ENCODE data around the gene HES7. TPM values are rescaled to one million over a fixed set of nuclear protein-coding genes. Genes with fewer than 3 reads are reported as not detected.
A peak's percentile ranks its signal among the peaks of the same experiment; 100 is the strongest.
"Not testable (repeated sequence)": the region's sequence is repeated elsewhere in the genome, so short reads cannot be mapped to it uniquely, and the experiment has no call there.

HES7 gene
- under 1 TPM in 2 of 4 donors, not detected in 2; 0.89 to 0.94 TPM for total RNA-seq

DNA sequence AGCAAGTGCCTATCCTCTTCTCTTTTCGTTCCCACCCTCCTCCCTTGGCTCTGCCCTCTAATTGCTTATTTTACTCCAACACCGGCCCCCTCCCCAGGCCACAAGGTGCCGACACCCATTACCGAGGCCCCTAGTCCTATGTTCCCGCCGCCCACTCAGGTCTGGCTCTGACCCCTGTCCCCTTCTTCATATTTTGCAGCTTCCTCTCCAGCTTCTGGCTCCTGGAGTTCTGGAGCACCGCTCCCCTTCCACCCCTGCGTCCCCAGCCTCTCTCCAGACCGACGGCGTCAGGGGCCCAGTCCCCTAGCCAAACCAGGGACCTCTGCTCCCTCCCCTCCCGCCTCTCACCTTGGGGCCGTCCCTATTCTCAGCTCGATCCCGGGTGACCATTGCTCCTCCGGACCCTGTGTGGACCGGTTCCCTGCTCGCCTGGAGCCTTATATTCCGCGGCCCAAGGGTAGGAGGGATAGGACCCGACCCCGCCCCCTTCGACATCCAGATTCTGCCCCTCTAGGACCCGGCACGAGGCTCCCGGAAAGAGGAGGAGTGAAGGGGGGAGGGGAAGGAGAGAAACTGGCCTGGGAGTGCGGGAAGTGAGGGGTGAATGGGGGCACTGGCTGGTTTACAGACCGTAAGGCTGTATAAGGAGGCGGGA, at the start of gene HES7:
HES7 (minus strand) TSS at position 412 of the 655 bp plus-strand sequence; CDS start at position 390, 22 bp downstream.
- Histone ChIP-seq H3K36me3 (no peaks in the 10 kb centered on the region), H3K27me3 (peaks cover 70% of the 10 kb centered on the region), H3K9me3 (no peaks in the 10 kb centered on the region), H3K4me3 (peak within 1 kb of the TSS in 1 of 2 donors; percentile 75), H3K4me1 (peaks cover 2 to 82% (median 63%) of the 10 kb centered on the region in 3 donors), H3K27ac (peak within 1 kb of the TSS in 2 of 4 donors; percentile 4 to 68)
- WGBS, 2 donors (ENCODE audit: low coverage in 1 of 2) = 0 to 3% methylated on average over 12 to 16 of the region's 29 CpGs
- ATAC-seq = no peak
- TF ChIP-seq POLR2AphosphoS5 (IDR thresholded peaks at IDR 0.05) = no peak
- no peak for TF ChIP-seq POLR2A (IDR thresholded peaks at IDR 0.05)
- TF ChIP-seq EP300 (IDR thresholded peaks at IDR 0.05) = no peak
- TF ChIP-seq, protein P1, sequence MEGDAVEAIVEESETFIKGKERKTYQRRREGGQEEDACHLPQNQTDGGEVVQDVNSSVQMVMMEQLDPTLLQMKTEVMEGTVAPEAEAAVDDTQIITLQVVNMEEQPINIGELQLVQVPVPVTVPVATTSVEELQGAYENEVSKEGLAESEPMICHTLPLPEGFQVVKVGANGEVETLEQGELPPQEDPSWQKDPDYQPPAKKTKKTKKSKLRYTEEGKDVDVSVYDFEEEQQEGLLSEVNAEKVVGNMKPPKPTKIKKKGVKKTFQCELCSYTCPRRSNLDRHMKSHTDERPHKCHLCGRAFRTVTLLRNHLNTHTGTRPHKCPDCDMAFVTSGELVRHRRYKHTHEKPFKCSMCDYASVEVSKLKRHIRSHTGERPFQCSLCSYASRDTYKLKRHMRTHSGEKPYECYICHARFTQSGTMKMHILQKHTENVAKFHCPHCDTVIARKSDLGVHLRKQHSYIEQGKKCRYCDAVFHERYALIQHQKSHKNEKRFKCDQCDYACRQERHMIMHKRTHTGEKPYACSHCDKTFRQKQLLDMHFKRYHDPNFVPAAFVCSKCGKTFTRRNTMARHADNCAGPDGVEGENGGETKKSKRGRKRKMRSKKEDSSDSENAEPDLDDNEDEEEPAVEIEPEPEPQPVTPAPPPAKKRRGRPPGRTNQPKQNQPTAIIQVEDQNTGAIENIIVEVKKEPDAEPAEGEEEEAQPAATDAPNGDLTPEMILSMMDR (IDR thresholded peaks at IDR 0.05) = no peak

DNA sequence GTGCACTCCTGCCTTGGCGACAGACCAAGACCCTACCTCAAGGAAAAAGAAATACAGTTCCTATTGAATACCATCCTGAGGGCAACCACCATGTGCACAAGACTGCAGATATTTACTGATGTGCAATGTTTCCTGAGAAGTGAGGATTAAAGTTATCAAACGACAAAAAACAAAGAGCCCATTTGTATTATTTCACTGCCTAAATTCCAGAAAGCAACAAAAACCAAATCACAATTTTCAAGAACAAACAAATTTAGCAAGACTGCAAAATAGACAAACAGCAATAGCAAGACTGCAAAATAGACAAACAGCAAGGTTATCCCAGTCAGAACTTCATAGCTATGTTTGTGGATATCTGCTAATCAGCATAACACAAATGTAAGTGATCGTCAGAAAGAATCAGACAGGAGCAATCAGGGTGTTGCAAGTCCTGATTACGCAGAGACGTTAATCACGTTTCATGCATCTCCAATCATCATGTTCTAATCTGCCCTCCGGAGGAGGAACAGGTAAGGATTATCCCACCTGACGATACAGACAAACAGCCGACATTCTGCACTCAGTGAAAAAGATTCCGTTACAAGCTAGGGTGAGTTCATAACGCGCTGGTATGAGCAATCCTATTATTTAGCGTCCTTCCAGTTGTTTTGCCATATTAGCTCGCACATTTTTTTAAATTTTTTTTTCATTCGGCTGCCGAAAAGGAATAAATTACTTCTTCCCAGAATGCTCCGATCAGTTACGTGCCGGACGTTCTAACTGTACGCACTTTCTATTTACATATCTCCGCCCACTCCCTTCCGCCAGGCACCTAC, 49.4 kb upstream of the HES7 start:
- peak; percentile 100 for TF ChIP-seq POLR2AphosphoS5 (IDR thresholded peaks at IDR 0.05)
- TF ChIP-seq, protein P1 (IDR thresholded peaks at IDR 0.05) = peak in 1 of 4 experiments; percentile 14
- no peak for TF ChIP-seq EP300 (IDR thresholded peaks at IDR 0.05)
- peak; percentile 99 for TF ChIP-seq POLR2A (IDR thresholded peaks at IDR 0.05)
- Histone ChIP-seq H3K4me1 (peaks cover 0 to 44% (median 15%) of the 10 kb centered on the region in 3 donors), H3K9me3 (no peaks in the 10 kb centered on the region), H3K27ac (peak overlapping the region; percentile 86 to 96 (median 89)), H3K36me3 (no peaks in the 10 kb centered on the region), H3K27me3 (no peaks in the 10 kb centered on the region), H3K4me3 (peak overlapping the region; percentile 47 to 62)
- peak; percentile 89 for ATAC-seq
- 1% methylated on average over 15 to 22 of the region's 23 CpGs for WGBS, 2 donors (ENCODE audit: low coverage in 1 of 2)

DNA sequence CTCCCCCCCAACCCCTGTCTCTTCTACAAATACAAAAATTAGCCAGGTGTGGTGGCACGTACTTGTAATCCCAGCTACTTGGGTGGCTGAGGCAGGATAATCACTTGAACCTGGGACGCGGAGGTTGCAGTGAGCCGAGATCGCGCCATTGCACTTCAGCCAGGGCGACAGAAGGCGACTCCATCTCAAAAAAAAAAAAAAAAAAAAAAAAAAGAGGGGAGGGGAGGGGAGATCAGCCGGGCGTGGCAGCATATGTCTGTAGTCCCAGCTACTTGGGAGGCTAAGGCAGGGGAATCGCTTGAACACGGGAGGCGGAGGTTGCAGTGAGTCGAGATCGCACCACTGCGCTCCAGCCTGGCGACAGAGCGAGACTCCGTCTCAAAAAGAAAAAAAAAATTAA, 46.3 kb upstream of the HES7 start:
- H3K27me3 ChIP-seq, H3K27ac ChIP-seq, ATAC-seq, H3K36me3 ChIP-seq, H3K4me3 ChIP-seq, H3K9me3 ChIP-seq: not testable (repeated sequence)
- H3K4me1 ChIP-seq = peaks cover 0 to 25% (median 8%) of the 10 kb centered on the region in 3 donors
- WGBS, 2 donors (ENCODE audit: low coverage in 1 of 2) = 91 to 100% methylated on average over 5 to 18 of the region's 19 CpGs

GRCh38 chr17:8167526-8167925, 43.6 kb upstream of the HES7 start:
- Histone ChIP-seq H3K36me3 (no peaks in the 10 kb centered on the region), H3K27ac (no peak overlapping the region), H3K9me3 (no peaks in the 10 kb centered on the region), H3K4me1 (peaks cover 9 to 26% (median 15%) of the 10 kb centered on the region in 3 donors), H3K4me3 (no peak overlapping the region), H3K27me3 (no peaks in the 10 kb centered on the region)
- TF ChIP-seq POLR2A (IDR thresholded peaks at IDR 0.05) (no peak), POLR2AphosphoS5 (IDR thresholded peaks at IDR 0.05) (no peak), EP300 (IDR thresholded peaks at IDR 0.05) (no peak)
- TF ChIP-seq, protein P1 (IDR thresholded peaks at IDR 0.05) = no peak
- whole genome bisulfite sequencing, 2 donors (ENCODE audit: low coverage in 1 of 2) = 73 to 79% methylated on average over 3 of the region's 3 CpGs
- ATAC-seq = no peak

- Histone ChIP-seq H3K27ac (peak overlapping the region in 1 of 4 donors; percentile 45), H3K9me3 (no peaks in the 10 kb centered on the region)
Observed at GRCh38 chr17:8166731-8167130, 42.8 kb upstream of the HES7 start.

More at GRCh38 chr17:8166731-8167130, 42.8 kb upstream of the HES7 start:
- ATAC-seq = no peak
- Histone ChIP-seq H3K36me3 (peaks cover 0 to under 1% of the 10 kb centered on the region in 2 donors), H3K4me1 (peaks cover 9 to 27% (median 17%) of the 10 kb centered on the region in 3 donors), H3K4me3 (no peak overlapping the region), H3K27me3 (no peaks in the 10 kb centered on the region)
- TF ChIP-seq POLR2AphosphoS5 (IDR thresholded peaks at IDR 0.05) (no peak), POLR2A (IDR thresholded peaks at IDR 0.05) (no peak), EP300 (IDR thresholded peaks at IDR 0.05) (no peak)
- TF ChIP-seq, protein P1 (IDR thresholded peaks at IDR 0.05) = no peak
- WGBS, 2 donors (ENCODE audit: low coverage in 1 of 2) = 80 to 81% methylated on average over 3 of the region's 6 CpGs

Data from gastroesophageal sphincter (tissue), 4 donors.